BLaER1 treated with 17β-estradiol and CSF1 and Interleukin-3, amounts not matched to agents 10 nM and 100 nM (cell line): ENCODE measurements around the gene PARK7.
"Not testable (repeated sequence)": the region's sequence is repeated elsewhere in the genome, so short reads cannot be mapped to it uniquely, and the experiment has no call there.

Experiments used
- H3K27ac ChIP-seq, 11 experiments: shearing (Covaris generic); formaldehyde crosslinking; 2 replicates each; pipeline ENCODE4 v1.8.1; 2022
- H3K27me3 ChIP-seq, 11 experiments: shearing (Covaris generic); formaldehyde crosslinking; 2 replicates each; pipeline ENCODE4 v1.8.1; 2022
- H3K36me3 ChIP-seq, 11 experiments: shearing (Covaris generic); formaldehyde crosslinking; 2 replicates each; pipeline ENCODE4 v1.8.1; 2022
- H3K4me1 ChIP-seq, 10 experiments: shearing (Covaris generic); formaldehyde crosslinking; 2 replicates each; pipeline ENCODE4 v1.8.1; 2022
- H3K4me2 ChIP-seq, 11 experiments: shearing (Covaris generic); formaldehyde crosslinking; 2 replicates each; pipeline ENCODE4 v1.8.1; 2022
- H3K4me3 ChIP-seq, 10 experiments: shearing (Covaris generic); formaldehyde crosslinking; 2 replicates each; pipeline ENCODE4 v1.8.1; 2022
- H3K9ac ChIP-seq, 11 experiments: shearing (Covaris generic); formaldehyde crosslinking; 2 replicates each; pipeline ENCODE4 v1.8.1; 2022
- H3K9me3 ChIP-seq, 11 experiments: shearing (Covaris generic); formaldehyde crosslinking; replicated peaks in 1 of 11; 2 replicates each; pipeline ENCODE4 v1.8.1; 2022
- H4K20me1 ChIP-seq, 11 experiments: shearing (Covaris generic); formaldehyde crosslinking; 2 replicates each; pipeline ENCODE4 v1.8.1; 2022
- Cebpa-rat ChIP-seq, 11 experiments: shearing (Covaris generic); IDR thresholded peaks; 2 replicates each; pipeline ENCODE4 v1.8.1; 2022

Gene PARK7

GRCh38 chr1:7940745-7941436 is 20.6 kb upstream of the PARK7 start, which contains the start of gene TNFRSF9:
Gene TNFRSF9, minus strand, starts transcription at chr1:7940839. Its CDS starts 845 bp downstream, at chr1:7939994.
- H3K9ac ChIP-seq = peak within 1 kb of the TSS in 3 of 11 experiments; percentile 9 to 55 (median 49); a peak in 4 of 22 replicates
- H3K9me3 ChIP-seq = no peaks in the 10 kb centered on the region
- peak within 1 kb of the TSS in 9 of 10 experiments; percentile 11 to 49 (median 39); a peak in 11 of 20 replicates for H3K4me3 ChIP-seq
- H3K4me1 ChIP-seq = peaks cover 36 to 64% (median 58%) of the 10 kb centered on the region in 10 experiments
- no peaks in the 10 kb centered on the region for H3K27me3 ChIP-seq
- no peaks in the 10 kb centered on the region for H4K20me1 ChIP-seq
- peak within 1 kb of the TSS; percentile 80 to 97 (median 88) for H3K4me2 ChIP-seq
- no peak for TF ChIP-seq Cebpa-rat (IDR thresholded peaks at IDR 0.05)
- no peaks in the 10 kb centered on the region for H3K36me3 ChIP-seq
- H3K27ac ChIP-seq = peak within 1 kb of the TSS in 10 of 11 experiments; percentile 12 to 73 (median 44); a peak in 15 of 22 replicates

- H3K4me2 ChIP-seq = peak overlapping the region; percentile 80 to 97 (median 88)
- TF ChIP-seq Cebpa-rat (IDR thresholded peaks at IDR 0.05) = no peak; a peak in 1 of 22 replicates
- no peaks in the 10 kb centered on the region for H3K27me3 ChIP-seq
- H3K4me1 ChIP-seq = peaks cover 36 to 64% (median 58%) of the 10 kb centered on the region in 10 experiments
- H3K9me3 ChIP-seq = no peaks in the 10 kb centered on the region
- no peaks in the 10 kb centered on the region for H3K36me3 ChIP-seq
- H3K4me3 ChIP-seq = peak overlapping the region in 9 of 10 experiments; percentile 11 to 49 (median 39); a peak in 11 of 20 replicates
- H3K9ac ChIP-seq = peak overlapping the region in 3 of 11 experiments; percentile 9 to 55 (median 49); a peak in 4 of 22 replicates
- no peaks in the 10 kb centered on the region for H4K20me1 ChIP-seq
- peak overlapping the region in 9 of 11 experiments; percentile 12 to 73 (median 48); a peak in 15 of 22 replicates for H3K27ac ChIP-seq
Observed at GRCh38 chr1:7941437-7941793, 20.1 kb upstream of the PARK7 start.

GRCh38 chr1:7942214-7942921 is 19.1 kb upstream of the PARK7 start:
- Histone ChIP-seq H3K9ac (peak overlapping the region in 10 of 11 experiments; percentile 25 to 68 (median 46); a peak in 12 of 22 replicates), H3K36me3 (no peaks in the 10 kb centered on the region), H3K27ac (peak overlapping the region in 10 of 11 experiments; percentile 24 to 73 (median 66); a peak in 20 of 22 replicates), H4K20me1 (no peaks in the 10 kb centered on the region), H3K4me1 (peaks cover 36 to 64% (median 58%) of the 10 kb centered on the region in 10 experiments), H3K4me3 (peak overlapping the region in 9 of 10 experiments; percentile 29 to 49 (median 42); a peak in 15 of 20 replicates), H3K27me3 (no peaks in the 10 kb centered on the region), H3K4me2 (peak overlapping the region; percentile 80 to 97 (median 88)), H3K9me3 (no peaks in the 10 kb centered on the region)
- TF ChIP-seq Cebpa-rat (IDR thresholded peaks at IDR 0.05) = peak in 7 of 11 experiments; percentile 15 to 73 (median 34); a peak in 4 of 22 replicates

- peak overlapping the region in 1 of 11 experiments; percentile 22; a peak in 1 of 22 replicates for H3K9ac ChIP-seq
- H3K27me3 ChIP-seq = no peaks in the 10 kb centered on the region
- no peaks in the 10 kb centered on the region for H4K20me1 ChIP-seq
- no peak for TF ChIP-seq Cebpa-rat (IDR thresholded peaks at IDR 0.05)
- no peaks in the 10 kb centered on the region for H3K9me3 ChIP-seq
- H3K4me1 ChIP-seq = peaks cover 36 to 64% (median 58%) of the 10 kb centered on the region in 10 experiments
- no peak overlapping the region for H3K4me3 ChIP-seq
- peak overlapping the region; percentile 80 to 97 (median 88); a peak in 21 of 22 replicates for H3K4me2 ChIP-seq
- no peaks in the 10 kb centered on the region for H3K36me3 ChIP-seq
- peak overlapping the region in 7 of 11 experiments; percentile 4 to 73 (median 67); a peak in 10 of 22 replicates for H3K27ac ChIP-seq
Observed at GRCh38 chr1:7943251-7943650, 18.3 kb upstream of the PARK7 start.

- Histone ChIP-seq H3K4me1 (peaks cover 8 to 27% (median 19%) of the 10 kb centered on the region in 10 experiments), H3K36me3 (no peaks in the 10 kb centered on the region), H3K4me2 (peak overlapping the region in 4 of 11 experiments; percentile 5 to 16 (median 10); a peak in 2 of 22 replicates), H3K27me3 (peaks cover 6 to 7% (median 7%) of the 10 kb centered on the region in 11 experiments), H3K9ac (no peak overlapping the region), H3K4me3 (no peak overlapping the region), H3K9me3 (peaks cover 6 to 18% (median 14%) of the 10 kb centered on the region in 11 experiments), H3K27ac (no peak overlapping the region), H4K20me1 (no peaks in the 10 kb centered on the region)
- TF ChIP-seq Cebpa-rat (IDR thresholded peaks at IDR 0.05) = no peak
Observed at GRCh38 chr1:7948960-7949359, 12.6 kb upstream of the PARK7 start.

- H3K27me3 ChIP-seq = peaks cover 22 to 33% (median 28%) of the 10 kb centered on the region in 11 experiments
- H3K9me3 ChIP-seq = peaks cover 10 to 24% (median 19%) of the 10 kb centered on the region in 11 experiments
- not testable (repeated sequence) for H3K4me3 ChIP-seq, H4K20me1 ChIP-seq, H3K9ac ChIP-seq, H3K4me2 ChIP-seq, H3K36me3 ChIP-seq, H3K27ac ChIP-seq
- H3K4me1 ChIP-seq = peaks cover 7 to 18% (median 11%) of the 10 kb centered on the region in 10 experiments; a peak in 17 of 20 replicates
Observed at GRCh38 chr1:7952791-7953190, 8.7 kb upstream of the PARK7 start.

- TF ChIP-seq Cebpa-rat (IDR thresholded peaks at IDR 0.05) = no peak
- Histone ChIP-seq H4K20me1 (no peaks in the 10 kb centered on the region), H3K9ac (no peak overlapping the region), H3K27me3 (peaks cover 22 to 33% (median 28%) of the 10 kb centered on the region in 11 experiments), H3K4me1 (peaks cover 7 to 13% (median 10%) of the 10 kb centered on the region in 10 experiments; a peak in 17 of 20 replicates), H3K9me3 (peaks cover 10 to 24% (median 19%) of the 10 kb centered on the region in 11 experiments), H3K36me3 (no peaks in the 10 kb centered on the region), H3K4me2 (peak overlapping the region; percentile 46 to 72 (median 62)), H3K4me3 (peak overlapping the region; percentile 15 to 61 (median 35); a peak in 17 of 20 replicates), H3K27ac (no peak overlapping the region)
Observed at GRCh38 chr1:7953850-7954609, 7.5 kb upstream of the PARK7 start.

- no peaks in the 10 kb centered on the region for H4K20me1 ChIP-seq
- no peak for TF ChIP-seq Cebpa-rat (IDR thresholded peaks at IDR 0.05)
- H3K4me2 ChIP-seq = peak overlapping the region in 4 of 11 experiments; percentile 46 to 66 (median 57); a peak in 3 of 22 replicates
- H3K27ac ChIP-seq = no peak overlapping the region
- H3K9ac ChIP-seq = no peak overlapping the region
- H3K27me3 ChIP-seq = peaks cover 22 to 33% (median 28%) of the 10 kb centered on the region in 11 experiments
- H3K4me3 ChIP-seq = no peak overlapping the region
- no peaks in the 10 kb centered on the region for H3K36me3 ChIP-seq
- H3K4me1 ChIP-seq = peaks cover 6 to 10% (median 8%) of the 10 kb centered on the region in 10 experiments; a peak in 16 of 20 replicates
- peaks cover 10 to 24% (median 19%) of the 10 kb centered on the region in 11 experiments for H3K9me3 ChIP-seq
Observed at GRCh38 chr1:7954683-7955082, 6.8 kb upstream of the PARK7 start.
